Measurements from ENCODE around the gene LRRC28. TPM values are rescaled to one million over a fixed set of nuclear protein-coding genes. Genes with fewer than 3 reads are reported as not detected.

The LRRC28 gene
- total RNA-seq, 1 experiment from 2014 or later = 39.3 TPM

GRCh38 chr15:99421172-99421656 is 169.9 kb downstream of the LRRC28 start:
- TF ChIP-seq CTCF (IDR thresholded peaks at IDR 0.05) = no peak
- Histone ChIP-seq H3K4me1 (ENCODE audit: control insufficient read depth, insufficient read depth, low read length) (no peaks in the 10 kb centered on the region), H3K4me3 (ENCODE audit: low read depth in 2 of 2, low read length in 2 of 2) (no peak overlapping the region), H3K36me3 (ENCODE audit: control insufficient read depth, insufficient read depth, low read length) (no peaks in the 10 kb centered on the region), H3K27me3 (ENCODE audit: control insufficient read depth, insufficient read depth, low read length) (no peaks in the 10 kb centered on the region), H3K27ac (ENCODE audit: low read length) (no peak overlapping the region), H3K9me3 (ENCODE audit: control insufficient read depth, insufficient read depth, low read depth, low read length) (no peaks in the 10 kb centered on the region)
- ATAC-seq (no peak), DNase-seq (ENCODE audit: low read depth, low spot score) (no peak)
- POLR2A ChIA-PET = no interaction called here
- in situ Hi-C loops (cut with HindIII; ENCODE audit: low pct_unique_long_range_greater_than_20kb, low sequenced_read_pairs) = no loop called here
- BruUV-seq (replicated peaks) = no TSS peak
- intact Hi-C loops (cut with micrococcal nuclease; ENCODE audit: unreplicated experiment) = no loop called here
- CTCF ChIA-PET = no interaction called here

GRCh38 chr15:99421758-99422157 is 170.5 kb downstream of the LRRC28 start:
- Histone ChIP-seq H3K27ac (ENCODE audit: low read length) (no peak overlapping the region), H3K4me3 (ENCODE audit: low read depth in 2 of 2, low read length in 2 of 2) (no peak overlapping the region), H3K27me3 (ENCODE audit: control insufficient read depth, insufficient read depth, low read length) (no peaks in the 10 kb centered on the region), H3K4me1 (ENCODE audit: control insufficient read depth, insufficient read depth, low read length) (no peaks in the 10 kb centered on the region), H3K36me3 (ENCODE audit: control insufficient read depth, insufficient read depth, low read length) (no peaks in the 10 kb centered on the region), H3K9me3 (ENCODE audit: control insufficient read depth, insufficient read depth, low read depth, low read length) (no peaks in the 10 kb centered on the region)
- ATAC-seq (no peak), DNase-seq (ENCODE audit: low read depth, low spot score) (no peak)
- BruUV-seq (replicated peaks) = no TSS peak
- TF ChIP-seq REST (IDR thresholded peaks at IDR 0.05; ENCODE audit: insufficient read depth in 1 of 2, low read depth in 2 of 2, low read length in 1 of 2) (no peak), TCF7L2 (IDR thresholded peaks at IDR 0.05; ENCODE audit: low read depth, low read length) (no peak), SIN3A (IDR thresholded peaks at IDR 0.05; ENCODE audit: borderline replicate concordance, insufficient read depth, low read depth, low read length) (no peak), CTCF (IDR thresholded peaks at IDR 0.05) (no peak), POLR2AphosphoS5 (IDR thresholded peaks at IDR 0.05; ENCODE audit: low read depth, low read length) (no peak)
- ChIA-PET POLR2A (no interaction called here), CTCF (no interaction called here)
- intact Hi-C loops (cut with micrococcal nuclease; ENCODE audit: unreplicated experiment) (no loop called here), in situ Hi-C loops (cut with HindIII; ENCODE audit: low pct_unique_long_range_greater_than_20kb, low sequenced_read_pairs) (no loop called here)
